HL-60 (cell line): ENCODE measurements around the gene DPT.

Experiments
- DNase-seq, 2 experiments: peaks; one replicate each; pipeline ENCODE4 v3.0.0-alpha.2; 2010 to 2020; ENCODE audit warnings: low read depth in 1 of 2, low spot score in 1 of 2
- H3K27ac ChIP-seq: fragments of 250-450 bp; sonication (Bioruptor Pico); replicated peaks from 2 replicates; pipeline ENCODE4 v1.5.1; 2020; ENCODE audit warnings: mild to moderate bottlenecking, moderate library complexity
- H3K27me3 ChIP-seq: fragments of 250-450 bp; sonication (Bioruptor Pico); 2 replicates; pipeline ENCODE4 v1.5.1; 2021; ENCODE audit warnings: mild to moderate bottlenecking, moderate library complexity; ENCODE audit not compliant: insufficient read depth, poor library complexity, severe bottlenecking
- H3K4me3 ChIP-seq: replicated peaks from 2 replicates; pipeline ENCODE4 v1.5.1; 2011; ENCODE audit warnings: mild to moderate bottlenecking, control low read depth, low read length; ENCODE audit not compliant: insufficient read depth
- GABPA ChIP-seq: IDR thresholded peaks from 2 replicates; pipeline ENCODE4 v1.6.1; 2012; ENCODE audit warnings: low read depth
- POLR2AphosphoS5 ChIP-seq: IDR thresholded peaks from 2 replicates; pipeline ENCODE4 v1.6.1; 2012; ENCODE audit warnings: low read depth
- SPI1 ChIP-seq: IDR thresholded peaks from 2 replicates; pipeline ENCODE4 v1.6.1; 2012; ENCODE audit warnings: low read depth, mild to moderate bottlenecking, borderline replicate concordance
- TF ChIP-seq, protein P1 (sequence below): IDR thresholded peaks from one replicate; pipeline ENCODE4 v1.5.1; 2011; ENCODE audit warnings: low read length, control low read depth, inconsistent platforms; ENCODE audit not compliant: insufficient read depth
- TF ChIP-seq, protein P2 (sequence below): IDR thresholded peaks from 2 replicates; pipeline ENCODE4 v1.6.1; 2012; ENCODE audit warnings: low read depth; ENCODE audit not compliant: insufficient replicate concordance

DPT gene

DNA sequence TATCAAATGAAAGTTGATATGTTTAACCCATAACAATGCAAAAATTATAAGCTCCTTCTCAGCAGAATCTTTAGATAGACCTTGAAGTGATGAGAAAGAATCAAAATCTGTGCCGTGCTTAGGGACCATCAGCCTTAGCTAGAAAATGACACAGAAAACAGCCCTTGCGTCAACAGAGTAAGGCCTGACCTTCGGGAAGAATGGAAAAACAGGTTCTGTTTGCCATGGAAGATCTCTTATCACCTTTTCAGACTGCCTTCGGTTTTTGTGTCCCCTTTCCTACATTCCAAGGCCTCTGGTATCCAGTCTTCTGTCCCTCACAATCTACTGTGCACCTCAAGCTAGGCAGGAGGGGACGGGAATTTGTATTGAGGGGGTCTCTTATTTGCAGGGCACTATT, 37.6 kb upstream of the DPT start:
- H3K4me3 ChIP-seq: no peak overlapping the region
- H3K27me3 ChIP-seq: no peaks in the 10 kb centered on the region
- no peak for DNase-seq
- no peak overlapping the region for H3K27ac ChIP-seq
- TF ChIP-seq, protein P1, sequence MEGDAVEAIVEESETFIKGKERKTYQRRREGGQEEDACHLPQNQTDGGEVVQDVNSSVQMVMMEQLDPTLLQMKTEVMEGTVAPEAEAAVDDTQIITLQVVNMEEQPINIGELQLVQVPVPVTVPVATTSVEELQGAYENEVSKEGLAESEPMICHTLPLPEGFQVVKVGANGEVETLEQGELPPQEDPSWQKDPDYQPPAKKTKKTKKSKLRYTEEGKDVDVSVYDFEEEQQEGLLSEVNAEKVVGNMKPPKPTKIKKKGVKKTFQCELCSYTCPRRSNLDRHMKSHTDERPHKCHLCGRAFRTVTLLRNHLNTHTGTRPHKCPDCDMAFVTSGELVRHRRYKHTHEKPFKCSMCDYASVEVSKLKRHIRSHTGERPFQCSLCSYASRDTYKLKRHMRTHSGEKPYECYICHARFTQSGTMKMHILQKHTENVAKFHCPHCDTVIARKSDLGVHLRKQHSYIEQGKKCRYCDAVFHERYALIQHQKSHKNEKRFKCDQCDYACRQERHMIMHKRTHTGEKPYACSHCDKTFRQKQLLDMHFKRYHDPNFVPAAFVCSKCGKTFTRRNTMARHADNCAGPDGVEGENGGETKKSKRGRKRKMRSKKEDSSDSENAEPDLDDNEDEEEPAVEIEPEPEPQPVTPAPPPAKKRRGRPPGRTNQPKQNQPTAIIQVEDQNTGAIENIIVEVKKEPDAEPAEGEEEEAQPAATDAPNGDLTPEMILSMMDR: no peak
- TF ChIP-seq POLR2AphosphoS5: no peak
- TF ChIP-seq SPI1: no peak
- TF ChIP-seq, protein P2, sequence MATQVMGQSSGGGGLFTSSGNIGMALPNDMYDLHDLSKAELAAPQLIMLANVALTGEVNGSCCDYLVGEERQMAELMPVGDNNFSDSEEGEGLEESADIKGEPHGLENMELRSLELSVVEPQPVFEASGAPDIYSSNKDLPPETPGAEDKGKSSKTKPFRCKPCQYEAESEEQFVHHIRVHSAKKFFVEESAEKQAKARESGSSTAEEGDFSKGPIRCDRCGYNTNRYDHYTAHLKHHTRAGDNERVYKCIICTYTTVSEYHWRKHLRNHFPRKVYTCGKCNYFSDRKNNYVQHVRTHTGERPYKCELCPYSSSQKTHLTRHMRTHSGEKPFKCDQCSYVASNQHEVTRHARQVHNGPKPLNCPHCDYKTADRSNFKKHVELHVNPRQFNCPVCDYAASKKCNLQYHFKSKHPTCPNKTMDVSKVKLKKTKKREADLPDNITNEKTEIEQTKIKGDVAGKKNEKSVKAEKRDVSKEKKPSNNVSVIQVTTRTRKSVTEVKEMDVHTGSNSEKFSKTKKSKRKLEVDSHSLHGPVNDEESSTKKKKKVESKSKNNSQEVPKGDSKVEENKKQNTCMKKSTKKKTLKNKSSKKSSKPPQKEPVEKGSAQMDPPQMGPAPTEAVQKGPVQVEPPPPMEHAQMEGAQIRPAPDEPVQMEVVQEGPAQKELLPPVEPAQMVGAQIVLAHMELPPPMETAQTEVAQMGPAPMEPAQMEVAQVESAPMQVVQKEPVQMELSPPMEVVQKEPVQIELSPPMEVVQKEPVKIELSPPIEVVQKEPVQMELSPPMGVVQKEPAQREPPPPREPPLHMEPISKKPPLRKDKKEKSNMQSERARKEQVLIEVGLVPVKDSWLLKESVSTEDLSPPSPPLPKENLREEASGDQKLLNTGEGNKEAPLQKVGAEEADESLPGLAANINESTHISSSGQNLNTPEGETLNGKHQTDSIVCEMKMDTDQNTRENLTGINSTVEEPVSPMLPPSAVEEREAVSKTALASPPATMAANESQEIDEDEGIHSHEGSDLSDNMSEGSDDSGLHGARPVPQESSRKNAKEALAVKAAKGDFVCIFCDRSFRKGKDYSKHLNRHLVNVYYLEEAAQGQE: no peak
- TF ChIP-seq GABPA: no peak

DNA sequence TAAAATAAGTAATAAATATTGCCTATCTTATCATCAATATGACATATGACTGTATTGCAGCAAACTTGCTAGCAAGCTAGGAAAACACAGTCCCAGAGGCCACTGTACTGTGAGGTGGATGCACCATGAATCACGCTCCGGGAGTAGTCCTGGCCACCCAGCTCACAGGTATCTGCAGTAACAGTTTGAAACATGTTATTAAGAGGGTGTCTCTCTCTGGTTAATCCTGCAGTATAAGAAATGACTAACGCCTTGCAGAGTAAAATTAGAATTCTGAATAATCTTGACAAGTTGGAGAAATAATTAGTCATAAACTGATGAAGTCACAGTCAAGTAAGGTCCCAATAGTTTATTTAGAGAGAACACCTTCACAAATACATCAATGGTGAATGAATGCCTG, 34.0 kb upstream of the DPT start:
- Histone ChIP-seq H3K27ac (no peak overlapping the region), H3K27me3 (no peaks in the 10 kb centered on the region), H3K4me3 (no peak overlapping the region)
- no peak for DNase-seq
- TF ChIP-seq, protein P1: no peak
- TF ChIP-seq GABPA: no peak
- no peak for TF ChIP-seq POLR2AphosphoS5
- TF ChIP-seq, protein P2: no peak
- TF ChIP-seq SPI1: no peak

DNA sequence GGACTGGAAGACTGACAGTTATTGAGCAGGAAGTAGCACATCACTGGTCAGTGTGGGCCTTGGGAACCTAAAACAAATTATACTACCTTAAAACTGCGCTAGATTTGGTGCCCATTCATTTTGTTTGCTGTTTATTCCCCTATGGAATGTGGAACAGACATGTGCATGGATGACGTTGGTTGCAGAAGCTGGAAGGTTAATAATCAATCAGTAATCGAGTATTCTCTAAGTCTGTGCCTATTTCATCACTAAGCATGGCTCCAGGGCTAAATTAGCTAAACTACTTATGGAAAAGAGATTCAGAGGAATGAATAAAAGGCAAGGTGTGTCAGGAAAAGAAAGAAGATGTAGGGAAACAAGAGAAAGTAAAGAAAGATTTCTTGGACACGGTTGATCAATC, 33.5 kb upstream of the DPT start:
- no peak overlapping the region for H3K27ac ChIP-seq
- TF ChIP-seq, protein P2: no peak
- no peak for TF ChIP-seq POLR2AphosphoS5
- TF ChIP-seq GABPA: no peak
- no peak for TF ChIP-seq SPI1
- TF ChIP-seq, protein P1: no peak
- H3K4me3 ChIP-seq: no peak overlapping the region
- DNase-seq: no peak
- no peaks in the 10 kb centered on the region for H3K27me3 ChIP-seq
